Measurements from ENCODE around the gene NUBPL.

- TF ChIP-seq POLR2AphosphoS5 (IDR thresholded peaks at IDR 0.05) (no peak), POLR2A (IDR thresholded peaks at IDR 0.05) (no peak)
Measured at GRCh38 chr14:31703056-31703455, 141.9 kb downstream of the NUBPL start.
